HG02970 (cell line): ENCODE measurements around the gene APC2.

Experiments used
- ATAC-seq: cut with Tn5 transposase; IDR thresholded peaks from one replicate; pipeline ENCODE4 v1.9.1; 2021; ENCODE audit warnings: mild to moderate bottlenecking, moderate library complexity, moderate number of reproducible peaks; ENCODE audit not compliant: unreplicated experiment, low FRiP score

Gene APC2

GRCh38 chr19:1461862-1462261 lies 11.9 kb downstream of the APC2 start:
- ATAC-seq, result no peak

GRCh38 chr19:1465191-1466016 lies 15.5 kb downstream of the APC2 start:
- ATAC-seq, result no peak

DNA sequence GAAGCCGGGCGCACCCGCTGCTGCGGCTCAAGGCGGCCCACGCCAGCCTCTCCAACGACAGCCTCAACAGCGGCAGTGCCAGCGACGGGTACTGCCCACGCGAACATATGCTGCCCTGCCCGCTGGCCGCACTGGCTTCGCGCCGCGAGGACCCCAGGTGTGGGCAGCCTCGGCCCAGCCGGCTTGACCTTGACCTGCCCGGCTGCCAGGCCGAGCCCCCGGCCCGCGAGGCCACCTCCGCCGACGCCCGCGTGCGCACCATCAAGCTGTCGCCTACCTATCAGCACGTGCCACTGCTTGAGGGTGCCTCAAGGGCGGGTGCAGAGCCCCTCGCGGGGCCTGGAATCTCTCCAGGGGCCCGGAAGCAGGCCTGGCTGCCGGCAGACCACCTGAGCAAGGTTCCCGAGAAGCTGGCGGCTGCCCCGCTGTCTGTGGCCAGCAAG lies 16.1 kb downstream of the APC2 start:
- no peak for ATAC-seq

DNA sequence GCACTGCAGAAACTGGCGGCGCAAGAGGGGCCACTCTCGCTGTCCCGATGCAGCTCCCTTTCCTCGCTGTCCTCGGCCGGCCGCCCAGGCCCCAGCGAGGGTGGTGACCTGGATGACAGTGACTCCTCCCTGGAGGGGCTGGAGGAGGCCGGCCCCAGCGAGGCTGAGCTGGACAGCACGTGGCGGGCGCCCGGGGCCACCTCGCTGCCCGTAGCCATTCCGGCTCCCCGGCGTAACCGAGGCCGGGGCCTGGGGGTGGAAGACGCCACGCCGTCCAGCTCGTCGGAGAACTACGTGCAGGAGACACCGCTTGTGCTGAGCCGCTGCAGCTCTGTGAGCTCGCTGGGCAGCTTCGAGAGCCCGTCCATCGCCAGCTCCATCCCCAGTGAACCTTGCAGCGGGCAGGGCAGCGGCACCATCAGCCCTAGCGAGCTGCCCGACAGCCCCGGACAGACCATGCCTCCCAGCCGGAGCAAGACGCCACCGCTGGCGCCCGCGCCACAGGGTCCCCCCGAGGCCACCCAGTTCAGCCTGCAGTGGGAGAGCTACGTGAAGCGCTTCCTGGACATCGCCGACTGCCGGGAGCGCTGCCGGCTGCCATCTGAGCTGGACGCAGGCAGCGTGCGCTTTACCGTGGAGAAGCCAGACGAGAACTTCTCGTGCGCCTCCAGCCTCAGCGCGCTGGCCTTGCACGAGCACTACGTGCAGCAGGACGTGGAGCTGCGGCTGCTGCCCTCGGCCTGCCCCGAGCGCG lies 16.7 kb downstream of the APC2 start:
- ATAC-seq, result no peak

- ATAC-seq, result no peak
Observed at GRCh38 chr19:1467215-1467489, 17.2 kb downstream of the APC2 start.

GRCh38 chr19:1467490-1468273 lies 17.8 kb downstream of the APC2 start:
- no peak for ATAC-seq

- no peak for ATAC-seq
Observed at GRCh38 chr19:1468274-1468820, 18.4 kb downstream of the APC2 start.

DNA sequence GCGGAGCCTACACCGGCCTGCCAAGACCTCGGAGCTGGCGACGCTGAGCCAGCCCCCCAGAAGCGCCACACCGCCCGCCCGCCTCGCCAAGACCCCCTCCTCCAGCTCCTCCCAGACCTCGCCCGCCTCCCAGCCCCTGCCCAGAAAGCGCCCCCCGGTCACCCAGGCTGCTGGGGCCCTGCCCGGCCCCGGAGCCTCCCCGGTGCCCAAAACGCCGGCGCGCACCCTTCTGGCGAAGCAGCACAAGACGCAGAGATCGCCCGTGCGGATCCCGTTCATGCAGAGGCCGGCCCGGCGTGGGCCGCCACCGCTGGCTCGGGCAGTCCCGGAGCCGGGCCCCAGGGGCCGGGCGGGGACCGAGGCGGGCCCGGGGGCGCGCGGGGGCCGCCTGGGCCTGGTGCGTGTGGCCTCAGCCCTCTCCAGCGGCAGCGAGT lies 18.9 kb downstream of the APC2 start:
- ATAC-seq, result no peak

- ATAC-seq, result no peak
Observed at GRCh38 chr19:1469255-1470054, 19.5 kb downstream of the APC2 start.

- ATAC-seq, result no peak
Observed at GRCh38 chr19:1470055-1470304, 20.1 kb downstream of the APC2 start.

DNA sequence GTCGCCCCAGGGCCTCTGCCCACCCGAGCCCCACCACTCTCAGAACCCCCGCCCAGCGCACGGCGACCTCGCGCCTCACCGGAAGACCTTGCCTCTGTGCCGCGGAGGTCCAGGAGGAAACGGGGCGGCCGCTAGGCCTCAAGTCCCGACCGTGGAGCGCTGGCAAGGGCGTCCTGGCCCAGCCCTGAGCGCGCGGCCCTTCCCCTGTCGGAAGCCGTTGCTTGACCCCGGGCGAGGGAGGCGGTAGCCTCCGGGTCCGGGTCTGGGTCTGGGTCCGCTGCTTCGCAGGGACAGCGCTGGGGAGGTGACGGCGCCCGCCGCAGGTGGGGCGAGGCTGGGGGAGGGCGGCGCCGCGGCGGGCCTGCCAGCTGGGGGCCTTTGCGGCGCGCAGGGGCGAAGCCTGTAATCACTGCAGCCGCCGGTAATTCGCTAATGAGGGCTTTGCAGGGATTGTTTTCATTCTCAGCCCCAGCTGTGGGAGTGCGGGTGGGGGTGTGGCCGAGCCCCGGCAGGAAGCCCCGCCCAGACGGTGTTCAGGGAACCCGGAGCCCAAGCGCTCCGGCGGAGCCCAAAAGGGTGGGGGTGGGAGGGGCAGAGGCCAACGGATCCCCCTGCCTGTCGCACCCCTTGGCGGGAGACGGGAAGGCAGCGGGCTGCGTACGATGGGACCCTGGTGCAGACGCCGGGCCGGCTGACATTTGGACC lies 20.5 kb downstream of the APC2 start:
- ATAC-seq, result no peak

GRCh38 chr19:1471010-1471514 lies 21.1 kb downstream of the APC2 start:
- ATAC-seq, result no peak

DNA sequence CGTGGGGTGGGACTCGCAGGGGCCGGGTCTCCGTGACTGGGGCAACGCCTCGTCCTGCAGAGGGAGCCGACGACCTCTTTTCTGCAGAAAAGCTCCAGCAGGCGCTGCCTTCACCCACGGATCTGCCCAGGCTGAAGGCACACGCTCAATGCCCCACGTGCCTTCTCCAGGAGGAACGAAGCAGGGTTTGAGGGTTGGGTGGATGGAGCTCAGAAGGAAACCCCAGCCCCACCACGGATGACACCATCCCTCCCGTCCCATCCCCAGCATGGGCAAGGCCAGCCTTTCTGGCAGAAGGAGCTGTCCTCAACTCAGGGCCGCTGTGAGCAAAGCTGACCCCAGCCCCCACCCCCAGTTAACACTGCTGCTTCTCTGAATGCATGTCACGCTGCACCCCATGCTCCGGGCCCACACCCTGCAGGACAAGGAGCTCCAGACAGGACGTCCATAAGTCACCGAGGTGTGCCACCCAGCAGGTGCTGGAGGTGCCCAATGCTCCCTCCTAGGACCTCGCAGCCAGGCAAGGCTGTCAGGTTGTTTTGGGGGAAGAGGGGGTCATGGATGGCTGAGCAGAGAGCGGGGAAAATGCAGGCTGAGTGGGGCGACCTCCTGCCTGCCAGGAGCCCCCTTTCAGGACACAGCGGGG lies 21.7 kb downstream of the APC2 start:
- no peak for ATAC-seq

GRCh38 chr19:1472231-1473084 lies 22.5 kb downstream of the APC2 start:
- no peak for ATAC-seq

- no peak for ATAC-seq
Observed at GRCh38 chr19:1473085-1473851, 23.3 kb downstream of the APC2 start.

- ATAC-seq, result no peak
Observed at GRCh38 chr19:1474011-1474764, 24.3 kb downstream of the APC2 start.
